Left forelimb (tissue), 1 donor: ENCODE results near the gene AK1.

ENCODE experiments used
- DNase-seq: peaks from one replicate; pipeline ENCODE4 v3.0.0-alpha.2; 2018; ENCODE audit warnings: low spot score

Gene AK1

DNA sequence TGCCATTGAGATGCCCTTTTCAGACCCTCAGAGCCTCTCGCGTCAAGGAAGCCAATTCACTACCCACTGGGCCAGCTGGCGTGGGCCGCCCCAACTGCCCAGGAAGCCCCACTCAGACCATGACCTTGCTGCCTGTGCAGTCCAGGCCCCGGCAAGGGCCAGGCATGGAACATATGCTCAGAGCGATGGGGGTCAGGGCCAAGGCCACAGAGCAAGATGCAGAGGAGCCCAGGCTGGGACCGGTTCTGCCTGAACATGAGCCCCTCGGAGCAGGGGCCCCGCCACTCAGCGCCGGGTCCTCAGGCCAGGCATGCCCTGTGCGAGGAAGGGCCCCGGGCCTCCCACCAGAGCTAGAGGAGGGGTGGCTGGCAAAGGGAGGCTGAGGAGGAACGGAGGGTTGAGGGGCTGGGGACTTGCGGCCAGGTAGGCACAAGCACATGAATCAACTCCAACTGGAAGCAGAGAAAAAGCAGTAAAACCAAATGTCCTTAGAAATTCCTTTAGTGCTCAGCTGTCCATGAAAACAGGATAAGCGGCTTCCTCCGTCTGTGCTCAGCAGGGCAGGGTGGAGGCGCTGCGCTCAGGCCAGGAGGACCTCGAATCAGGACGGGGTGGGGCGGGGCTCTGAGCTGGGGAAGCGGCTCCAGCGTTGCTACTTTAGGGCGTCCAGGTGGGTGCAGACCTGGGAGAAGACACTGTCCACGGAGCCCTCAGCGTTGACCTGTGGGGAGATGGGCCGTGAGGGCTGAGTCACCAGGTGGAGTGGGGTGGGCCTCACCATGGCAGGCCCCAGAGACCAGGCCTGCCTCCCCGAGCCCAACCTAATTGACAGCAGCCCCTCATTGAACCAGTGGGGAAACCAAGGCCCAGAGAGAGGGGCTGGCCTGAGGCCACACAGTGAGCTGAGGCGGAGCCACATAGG lies 9.9 kb downstream of the AK1 start:
- no peak for DNase-seq

DNA sequence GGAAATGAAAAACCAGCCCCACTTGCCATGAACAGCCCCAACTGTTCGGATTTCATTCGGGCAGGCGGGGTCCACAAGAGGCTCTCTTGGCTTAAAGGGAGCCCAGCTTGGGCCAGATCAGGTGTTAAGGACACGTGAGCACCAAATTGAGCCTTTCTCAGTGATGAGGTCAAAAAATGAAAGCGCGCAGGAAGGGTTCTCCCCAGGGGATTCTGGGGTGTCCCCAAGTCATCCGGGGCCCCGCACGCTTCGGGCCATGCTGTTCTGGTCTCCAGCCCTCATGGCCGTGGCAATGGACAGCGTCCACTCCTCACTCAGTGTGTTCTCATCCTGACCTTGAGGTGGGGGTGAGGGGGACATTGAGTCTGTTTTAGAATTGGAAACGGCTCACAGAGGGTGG lies 10.9 kb downstream of the AK1 start:
- DNase-seq, result no peak

DNA sequence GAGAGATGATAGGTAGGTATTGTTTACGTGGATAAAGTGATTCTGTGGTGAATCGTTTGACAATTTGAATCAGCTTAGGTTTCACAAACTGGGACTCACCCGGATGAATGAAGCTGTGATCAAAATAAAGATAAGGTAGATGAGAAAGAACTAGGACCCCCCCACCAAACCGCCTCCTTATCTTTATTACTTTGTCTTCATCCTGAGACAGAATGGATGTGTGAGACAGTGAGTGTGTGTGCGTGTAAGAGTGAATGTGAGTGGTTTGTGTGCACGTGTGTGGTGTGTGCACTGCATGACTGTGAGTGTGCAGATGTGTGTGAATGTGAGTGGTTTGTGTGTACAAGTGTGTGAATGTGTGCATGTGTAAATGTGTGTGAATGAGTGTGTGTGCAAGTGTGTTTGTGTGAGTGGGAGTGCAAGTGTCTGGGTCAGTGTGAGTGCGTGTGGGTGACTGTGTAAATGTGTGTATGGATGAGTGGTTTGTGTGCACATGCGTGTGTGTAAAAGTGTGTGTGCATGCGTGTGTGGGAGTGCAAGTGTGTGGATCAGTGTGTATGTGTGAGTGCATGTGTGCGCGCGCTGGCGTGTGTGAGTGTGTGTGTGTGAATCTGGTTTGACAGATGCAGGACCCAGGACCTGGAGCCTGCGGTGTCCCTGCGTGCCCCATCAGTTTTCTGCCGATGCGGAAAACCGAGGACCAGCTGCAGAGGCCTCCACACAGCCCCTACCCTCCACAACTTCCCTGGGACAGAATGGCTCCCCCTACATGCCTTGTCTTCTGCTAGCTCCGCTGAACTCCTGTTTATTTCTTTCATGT lies 11.6 kb downstream of the AK1 start:
- DNase-seq, result no peak

DNA sequence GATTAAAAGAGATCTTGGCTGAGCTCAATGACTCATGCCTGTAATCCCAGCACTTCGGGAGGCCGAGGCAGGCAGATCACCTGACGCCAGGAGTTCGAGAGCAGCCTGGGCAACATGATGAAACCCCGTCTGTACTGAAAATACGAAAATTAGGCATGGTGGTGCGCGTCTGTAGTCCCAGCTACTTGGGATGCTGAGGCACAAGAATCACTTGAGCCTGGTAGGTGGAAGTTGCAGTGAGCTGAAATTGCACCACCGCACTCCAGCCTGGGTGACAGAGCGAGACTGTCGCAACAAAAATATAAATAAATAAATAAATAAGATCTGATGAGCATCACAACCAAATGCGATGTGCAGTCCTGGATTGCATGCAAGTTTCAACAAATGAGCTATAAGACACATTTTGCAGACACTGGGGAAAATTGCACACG lies 14.3 kb downstream of the AK1 start:
- no peak for DNase-seq

DNA sequence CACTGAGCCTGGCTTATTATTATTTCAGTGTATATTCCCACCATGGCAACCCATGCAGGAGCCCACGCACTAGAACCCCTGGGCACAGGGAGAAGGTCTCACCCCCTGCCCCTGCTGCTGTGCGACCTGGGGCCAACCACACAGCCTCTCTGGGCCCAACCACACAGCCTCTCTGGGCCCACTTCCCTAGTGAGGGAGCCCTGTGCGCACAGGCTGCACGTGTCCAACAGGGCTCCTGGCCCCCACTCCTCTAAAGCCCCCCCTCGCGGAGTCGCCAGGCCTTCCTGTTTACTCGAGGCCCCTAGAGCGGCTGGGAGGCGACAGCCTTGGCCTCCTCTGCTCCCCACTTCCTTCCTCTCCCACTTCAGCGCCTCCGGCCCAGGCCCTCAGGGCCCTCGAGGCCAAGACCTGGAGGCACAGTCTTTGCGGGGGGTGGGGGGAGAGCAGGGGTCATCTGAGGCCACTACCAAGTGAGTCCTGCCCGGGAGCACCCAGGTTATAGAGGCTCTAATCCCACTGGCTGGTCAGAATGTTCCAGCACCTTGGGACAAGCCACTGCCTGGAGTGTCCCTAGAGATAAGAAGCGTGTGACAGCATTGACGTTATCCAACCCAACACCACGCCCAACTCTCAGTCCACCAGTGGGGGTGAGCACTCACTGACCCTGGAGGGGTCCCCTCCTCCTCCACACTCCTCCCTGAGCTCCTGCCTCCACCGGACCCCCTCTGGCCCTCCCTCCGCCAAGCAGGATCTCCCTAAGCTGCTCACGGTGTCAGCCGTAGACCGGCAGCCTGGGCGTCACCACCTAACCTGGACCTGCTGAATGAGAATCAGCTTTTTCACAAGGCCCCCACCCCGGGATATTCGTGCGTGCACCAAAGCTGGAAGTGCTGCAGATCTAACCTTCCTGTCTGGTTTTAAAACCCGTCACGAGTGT lies 15.1 kb downstream of the AK1 start:
- DNase-seq, result no peak

DNA sequence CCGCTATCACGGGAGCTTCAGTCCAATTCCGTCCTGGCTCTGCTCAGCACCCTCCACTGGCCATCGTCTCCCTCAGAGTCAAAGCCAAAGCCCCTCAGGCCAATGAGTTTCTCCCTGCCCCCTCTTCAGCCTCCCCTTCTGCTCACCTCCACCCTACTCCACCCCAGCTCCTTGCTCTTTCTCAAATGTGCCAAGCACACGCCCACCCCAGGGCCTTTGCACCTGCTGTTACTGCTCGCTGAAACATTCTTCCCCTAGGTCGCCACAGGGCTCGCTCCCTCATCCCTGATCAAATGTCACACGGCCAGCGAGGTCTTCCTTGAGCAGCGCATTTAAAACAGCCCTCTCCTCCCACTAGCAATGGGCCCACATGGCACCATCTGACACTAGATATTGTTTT lies 16.7 kb downstream of the AK1 start:
- DNase-seq, result no peak

DNA sequence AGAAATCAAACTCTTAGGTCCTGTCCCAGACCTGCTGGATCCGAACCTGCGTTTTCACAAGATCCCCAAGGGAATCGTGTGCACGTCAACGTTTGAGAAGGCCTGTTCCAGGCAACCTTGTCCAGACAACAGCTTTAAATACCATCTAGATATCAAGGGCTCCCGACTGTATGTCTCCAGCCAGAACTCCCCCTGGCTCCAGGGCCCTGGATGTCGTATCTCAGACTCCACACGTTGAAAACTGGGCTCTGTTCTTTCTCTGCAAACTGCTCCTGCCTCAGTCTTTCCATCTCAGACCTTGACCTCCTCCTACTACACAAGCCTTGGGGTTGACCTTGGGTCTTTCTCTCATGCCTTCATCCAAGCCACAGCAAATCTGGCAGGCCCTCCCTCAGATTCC lies 17.2 kb downstream of the AK1 start:
- DNase-seq, result no peak

DNA sequence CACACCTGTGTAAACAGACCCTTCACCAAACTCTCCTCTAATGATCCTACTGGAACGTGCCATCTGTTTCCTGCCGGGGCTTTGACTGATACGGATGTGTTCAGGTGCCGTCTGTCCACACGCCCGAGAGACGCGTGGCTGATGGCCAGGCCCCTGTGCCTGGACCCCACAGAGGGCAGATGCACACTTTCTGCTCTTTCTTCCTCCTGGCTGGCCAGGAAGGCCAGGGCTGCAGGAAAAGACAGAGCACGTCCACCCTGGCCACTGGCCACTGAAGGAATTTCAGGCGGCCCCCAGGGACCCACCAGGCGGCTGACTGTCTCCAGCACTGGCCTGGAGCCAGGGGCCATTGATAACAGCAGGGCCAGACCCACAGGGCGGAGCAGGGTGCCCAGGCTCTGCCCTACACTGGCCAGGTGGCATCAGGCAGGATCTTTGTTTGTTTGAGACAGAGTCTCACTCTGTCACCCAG lies 19.4 kb downstream of the AK1 start:
- DNase-seq, result no peak

DNA sequence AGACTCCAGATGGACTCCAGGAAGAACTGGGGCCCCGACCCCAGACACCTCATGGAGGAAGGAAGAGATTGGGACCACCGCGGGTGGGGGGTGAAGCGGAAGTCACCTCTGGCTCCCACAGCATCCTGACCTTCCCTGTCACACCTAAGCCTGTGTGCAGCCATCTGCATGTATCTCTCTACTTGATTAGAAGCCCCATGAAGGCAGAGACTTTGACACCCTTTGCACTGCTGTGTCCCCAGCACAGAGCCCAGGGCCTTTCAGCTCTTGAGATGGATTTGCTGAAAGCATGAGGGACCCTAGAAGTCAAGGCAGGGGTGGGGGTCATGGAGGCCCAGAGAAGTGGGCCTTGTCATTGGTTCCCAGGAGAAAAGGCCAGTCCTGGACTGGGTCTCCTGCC lies 20.2 kb downstream of the AK1 start:
- DNase-seq, result no peak

DNA sequence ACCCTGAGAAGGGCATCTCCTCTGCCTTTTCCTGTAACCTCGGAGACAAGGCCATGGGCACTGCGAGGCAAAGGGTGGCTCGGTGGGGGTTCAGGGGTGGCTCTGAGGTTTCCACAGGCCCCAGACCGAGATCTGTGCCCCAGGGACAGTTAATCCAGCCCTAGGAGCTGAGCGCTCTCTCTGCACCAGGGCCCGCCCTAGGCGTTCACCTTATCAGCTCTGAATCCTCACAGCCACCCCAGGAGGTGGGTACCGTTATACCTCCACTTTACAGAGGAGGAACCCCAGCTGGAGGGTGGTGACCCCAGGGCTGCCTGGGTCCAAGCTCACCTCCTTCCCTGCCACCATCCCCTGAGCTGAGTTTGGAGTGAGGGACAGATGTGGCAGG lies 20.8 kb downstream of the AK1 start:
- no peak for DNase-seq

DNA sequence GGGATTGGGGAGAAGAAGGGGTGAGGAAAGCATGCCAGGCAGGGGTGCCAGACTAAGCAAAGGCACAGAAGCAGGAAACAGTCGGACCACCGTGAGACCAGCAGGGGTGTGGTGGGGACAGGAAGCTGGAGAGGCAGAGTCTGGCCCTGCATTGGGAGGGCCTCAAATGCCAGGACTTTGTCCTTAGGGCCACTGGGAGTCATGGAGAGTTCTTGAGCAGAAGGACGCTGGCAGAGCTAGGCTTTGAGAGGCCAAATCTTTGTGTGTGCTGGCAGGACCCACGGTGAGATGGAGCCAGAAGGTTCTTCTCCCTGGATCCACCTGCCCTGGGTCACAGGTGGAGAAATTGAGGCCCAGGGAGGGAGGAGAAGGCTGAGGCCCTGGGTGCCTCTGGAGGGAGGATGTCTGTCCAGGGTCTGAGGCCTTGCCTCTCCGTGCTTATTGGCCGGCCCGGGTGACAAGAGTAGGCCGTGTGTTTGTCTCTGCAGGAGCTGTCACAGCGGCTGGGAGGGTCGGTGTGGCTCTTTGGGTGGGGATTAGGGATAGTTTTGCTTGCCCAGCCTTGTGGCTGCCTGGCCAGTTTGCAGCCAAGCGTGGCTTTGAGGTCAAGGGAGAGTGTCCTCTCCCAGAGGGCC lies 21.3 kb downstream of the AK1 start:
- DNase-seq, result no peak

DNA sequence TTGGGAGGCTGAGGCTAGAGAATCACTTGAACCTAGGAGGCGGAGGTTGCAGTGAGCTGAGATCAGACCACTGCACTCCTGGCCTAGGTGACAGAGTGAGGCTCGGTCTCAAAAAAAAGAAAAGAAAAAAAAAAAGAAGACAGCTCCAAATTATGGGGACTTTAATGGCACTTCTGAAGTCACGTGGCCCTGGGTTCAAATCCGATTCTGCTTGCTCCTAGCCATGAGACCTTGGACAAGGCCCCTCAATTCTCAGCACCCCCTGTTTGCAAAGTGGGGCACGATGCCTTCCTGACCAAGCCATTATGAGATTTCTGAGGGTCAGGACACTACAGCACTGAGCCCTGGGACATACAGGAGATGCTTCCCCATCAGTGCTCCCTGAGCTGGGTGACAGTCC lies 22.0 kb downstream of the AK1 start:
- DNase-seq, result no peak

DNA sequence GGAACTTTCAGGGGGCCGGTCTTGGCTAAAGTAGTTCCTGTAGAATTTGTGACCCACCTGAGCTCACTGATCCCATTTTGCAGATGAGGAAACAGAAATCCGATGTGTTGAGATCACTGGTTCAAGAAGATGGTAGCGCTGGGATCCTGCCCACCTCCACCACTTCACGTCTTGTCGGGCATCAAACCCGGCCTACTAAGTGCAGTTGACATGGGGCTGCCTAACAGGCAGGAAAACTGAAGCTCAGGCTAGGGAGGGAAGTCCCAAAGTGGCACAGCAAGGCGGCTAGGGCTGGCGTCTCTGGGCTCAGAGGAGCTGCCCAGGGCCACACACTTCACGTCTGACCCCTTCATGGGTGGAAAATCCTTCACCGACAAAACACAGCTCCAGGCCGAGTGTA lies 22.5 kb downstream of the AK1 start:
- DNase-seq, result no peak

DNA sequence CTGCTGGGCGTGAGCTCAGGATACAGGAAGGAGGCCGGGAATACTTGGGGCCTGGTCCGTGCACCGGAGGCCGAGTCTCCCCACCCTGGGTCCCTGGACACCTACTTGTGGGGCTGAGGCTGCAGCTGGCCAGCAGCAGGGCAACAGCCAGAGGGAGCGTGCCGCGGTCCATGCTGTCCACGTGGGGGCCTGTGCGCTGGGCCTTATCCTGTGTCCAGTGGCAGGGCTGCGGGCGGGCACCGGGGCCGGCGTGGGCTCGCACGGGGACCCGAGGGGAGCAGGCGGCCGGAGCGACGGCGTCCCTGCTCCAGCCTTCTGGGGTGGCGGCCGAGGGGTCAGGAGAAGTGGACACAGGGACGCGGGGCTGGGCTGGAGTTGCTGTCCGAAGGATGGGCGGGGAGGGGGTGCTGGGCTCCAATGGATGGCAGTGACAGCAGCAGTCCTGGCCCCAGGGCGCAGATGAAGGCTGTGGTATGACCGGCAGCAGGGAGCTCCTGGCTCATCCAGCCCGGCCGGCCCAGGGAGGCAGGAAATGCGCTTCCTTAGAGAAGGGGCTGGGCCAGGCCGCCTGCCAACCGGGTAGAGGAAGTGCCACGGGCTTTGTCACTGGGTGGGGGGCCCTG lies 23.2 kb downstream of the AK1 start, which contains the start of gene ENG:
Gene ENG (minus strand): TSS at position 475 of the 623 bp plus-strand sequence. CDS start 303 bp downstream, at position 172.
- peak; percentile 84 for DNase-seq

DNA sequence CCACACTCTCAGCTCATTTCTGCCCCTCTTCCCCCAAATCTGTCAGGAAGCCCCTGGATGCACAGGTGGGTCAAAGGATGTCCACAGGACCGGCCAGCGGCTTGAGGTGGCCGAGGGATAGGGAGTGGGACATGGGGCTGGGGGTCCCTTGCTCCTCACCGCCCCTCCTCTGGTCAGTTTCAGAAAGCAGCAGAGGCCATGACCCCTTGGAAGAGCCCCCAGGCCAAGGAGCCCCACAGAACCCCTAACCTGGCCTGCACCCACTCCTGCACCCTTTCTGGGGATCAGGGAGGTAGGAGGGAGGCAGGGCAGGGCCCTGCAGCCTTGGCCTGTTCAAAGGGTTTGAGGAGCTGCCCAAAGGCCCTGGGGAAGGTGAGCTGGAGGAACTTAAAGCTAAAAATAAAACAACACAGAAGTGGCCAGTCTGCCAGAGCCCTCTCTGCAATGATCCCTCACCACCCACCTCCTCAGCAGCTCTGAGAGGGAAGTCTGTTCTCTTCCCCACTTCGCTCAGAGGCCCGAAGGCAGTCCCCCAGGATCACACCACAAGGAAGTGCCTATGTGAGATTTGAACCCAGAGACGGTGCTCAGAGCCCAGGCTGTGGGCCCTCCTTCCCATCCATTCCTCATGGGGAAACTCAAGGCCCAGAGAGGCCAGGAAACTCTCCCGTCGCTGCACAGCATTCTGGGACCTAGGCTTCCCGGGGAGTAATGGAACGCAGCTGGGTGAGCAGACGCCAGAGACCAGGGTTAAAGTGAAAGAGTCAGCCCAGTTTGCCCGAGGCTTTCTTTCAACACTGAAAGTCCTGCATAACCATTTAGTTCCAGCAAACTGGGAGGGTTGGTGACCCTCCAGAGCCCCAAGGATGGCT lies 23.9 kb downstream of the AK1 start:
- no peak for DNase-seq

DNA sequence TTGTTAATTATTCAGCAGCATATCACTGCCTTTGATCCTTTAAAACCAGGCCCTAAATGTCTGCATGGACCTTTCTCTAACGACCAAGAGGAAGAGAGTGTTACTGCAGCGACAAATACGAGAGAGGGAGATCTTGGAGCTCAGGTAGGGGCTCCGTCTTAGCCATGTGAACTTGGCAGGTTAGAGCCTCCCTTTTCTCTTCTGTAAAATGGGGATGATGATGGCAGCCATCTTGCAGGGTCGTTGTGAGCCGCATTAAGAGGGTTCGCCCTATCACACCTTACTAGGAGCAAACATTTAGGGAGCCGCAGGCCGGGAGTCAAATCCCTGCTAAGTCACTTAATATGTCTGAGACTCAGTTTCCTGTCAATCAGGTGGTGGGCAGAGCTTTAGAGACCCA lies 24.6 kb downstream of the AK1 start:
- DNase-seq, result no peak

DNA sequence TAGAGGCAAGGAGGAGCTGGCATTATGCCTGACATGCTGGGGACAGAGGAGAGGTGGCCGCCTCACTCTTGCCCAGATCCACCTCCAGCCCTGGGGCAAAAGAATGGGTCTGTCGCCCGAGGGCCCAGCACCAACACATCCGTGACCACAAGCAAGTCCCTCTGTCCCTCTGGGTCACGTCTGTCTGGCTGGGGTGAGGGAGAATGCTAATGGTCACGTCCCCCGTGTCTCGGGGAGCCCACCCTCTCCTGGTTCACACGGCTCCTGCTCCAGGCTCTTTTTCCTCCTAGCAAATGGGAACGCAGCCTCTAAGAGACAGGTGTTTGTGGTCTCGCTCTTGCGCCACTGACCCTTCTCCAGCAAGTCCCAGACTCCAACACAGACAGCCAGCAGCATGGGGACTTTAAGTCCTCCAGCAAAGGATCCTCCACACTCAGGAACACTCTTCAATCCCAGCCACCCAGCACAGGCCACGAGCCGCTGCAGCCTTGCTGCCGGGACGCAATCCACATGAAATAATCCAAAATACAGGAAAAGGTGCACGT lies 27.1 kb downstream of the AK1 start:
- DNase-seq, result no peak

DNA sequence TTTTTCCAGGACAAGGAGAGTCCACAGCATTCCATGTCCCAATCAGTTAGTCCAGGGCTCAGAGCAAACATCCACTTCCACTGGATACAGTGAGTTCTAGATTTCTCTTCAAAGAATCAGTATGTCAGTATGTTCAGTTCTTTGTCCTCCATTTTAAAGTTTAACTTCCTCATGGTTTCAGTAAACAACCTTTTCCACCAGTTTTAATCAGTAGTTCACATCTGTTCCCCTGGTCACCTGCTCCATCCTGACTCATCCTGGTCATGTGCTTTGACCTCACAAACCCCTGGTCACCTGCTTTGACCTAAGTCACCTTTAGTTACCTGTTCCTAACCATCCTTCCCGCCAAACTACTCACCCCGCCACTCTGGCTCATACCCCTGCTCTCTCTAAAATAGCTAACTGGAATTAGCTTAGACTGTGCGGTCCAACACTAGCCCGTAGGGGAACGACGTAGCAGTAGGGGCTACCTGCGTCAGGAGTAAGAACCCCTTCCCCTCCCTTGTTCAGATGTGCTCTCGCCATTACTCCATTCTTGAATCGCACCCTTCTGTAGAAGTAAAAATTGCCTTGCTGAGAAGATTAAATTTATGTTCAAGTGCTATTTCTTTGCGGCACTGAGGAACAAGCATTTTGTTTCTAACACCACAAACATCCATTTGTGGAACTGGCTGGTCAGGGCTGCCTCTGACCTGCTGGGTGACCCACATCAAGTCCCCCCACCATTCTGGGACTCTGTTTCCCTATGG lies 28.5 kb downstream of the AK1 start:
- DNase-seq, result no peak
